RWPE2 (cell line): ENCODE measurements around the gene MSI2.

ENCODE experiments used
- ATAC-seq: fragments of 200-7000 bp; cut with Tn5 transposase; 3 replicates; pipeline ENCODE4 v1.9.1; 2021; ENCODE audit warnings: low read depth
- DNase-seq: peaks from one replicate; pipeline ENCODE4 v3.0.0-alpha.2; 2020; ENCODE audit warnings: low spot score
- H3K27ac ChIP-seq: fragments of 450-650 bp; 2 replicates; pipeline ENCODE4 v1.5.1; 2017; ENCODE audit warnings: mild to moderate bottlenecking; ENCODE audit not compliant: poor library complexity, severe bottlenecking
- H3K27me3 ChIP-seq: fragments of 250-450 bp; sonication (Bioruptor Pico); 2 replicates; pipeline ENCODE4 v1.5.1; 2021; ENCODE audit warnings: mild to moderate bottlenecking, moderate library complexity; ENCODE audit not compliant: insufficient read depth, poor library complexity, severe bottlenecking
- H3K36me3 ChIP-seq: fragments of 250-450 bp; sonication (Bioruptor Pico); 2 replicates; pipeline ENCODE4 v1.5.1; 2020; ENCODE audit warnings: low read depth, mild to moderate bottlenecking, moderate library complexity
- H3K4me1 ChIP-seq: fragments of 250-450 bp; sonication (Bioruptor Pico); 2 replicates; pipeline ENCODE4 v1.5.1; 2021; ENCODE audit warnings: mild to moderate bottlenecking, moderate library complexity; ENCODE audit not compliant: insufficient read depth, poor library complexity, severe bottlenecking
- H3K4me3 ChIP-seq: fragments of 250-450 bp; sonication (Bioruptor Pico); 2 replicates; pipeline ENCODE4 v1.5.1; 2021; ENCODE audit warnings: mild to moderate bottlenecking, moderate library complexity; ENCODE audit not compliant: severe bottlenecking
- H3K9me3 ChIP-seq: fragments of 250-450 bp; sonication (Bioruptor Pico); 2 replicates; pipeline ENCODE4 v1.5.1; 2021; ENCODE audit warnings: mild to moderate bottlenecking, moderate library complexity; ENCODE audit not compliant: severe bottlenecking
- TF ChIP-seq, protein P1 (sequence below): fragments of 450-650 bp; IDR thresholded peaks from one replicate; pipeline ENCODE4 v1.5.1; 2017; ENCODE audit warnings: mild to moderate bottlenecking, moderate library complexity; ENCODE audit not compliant: poor library complexity, severe bottlenecking

The MSI2 gene

DNA sequence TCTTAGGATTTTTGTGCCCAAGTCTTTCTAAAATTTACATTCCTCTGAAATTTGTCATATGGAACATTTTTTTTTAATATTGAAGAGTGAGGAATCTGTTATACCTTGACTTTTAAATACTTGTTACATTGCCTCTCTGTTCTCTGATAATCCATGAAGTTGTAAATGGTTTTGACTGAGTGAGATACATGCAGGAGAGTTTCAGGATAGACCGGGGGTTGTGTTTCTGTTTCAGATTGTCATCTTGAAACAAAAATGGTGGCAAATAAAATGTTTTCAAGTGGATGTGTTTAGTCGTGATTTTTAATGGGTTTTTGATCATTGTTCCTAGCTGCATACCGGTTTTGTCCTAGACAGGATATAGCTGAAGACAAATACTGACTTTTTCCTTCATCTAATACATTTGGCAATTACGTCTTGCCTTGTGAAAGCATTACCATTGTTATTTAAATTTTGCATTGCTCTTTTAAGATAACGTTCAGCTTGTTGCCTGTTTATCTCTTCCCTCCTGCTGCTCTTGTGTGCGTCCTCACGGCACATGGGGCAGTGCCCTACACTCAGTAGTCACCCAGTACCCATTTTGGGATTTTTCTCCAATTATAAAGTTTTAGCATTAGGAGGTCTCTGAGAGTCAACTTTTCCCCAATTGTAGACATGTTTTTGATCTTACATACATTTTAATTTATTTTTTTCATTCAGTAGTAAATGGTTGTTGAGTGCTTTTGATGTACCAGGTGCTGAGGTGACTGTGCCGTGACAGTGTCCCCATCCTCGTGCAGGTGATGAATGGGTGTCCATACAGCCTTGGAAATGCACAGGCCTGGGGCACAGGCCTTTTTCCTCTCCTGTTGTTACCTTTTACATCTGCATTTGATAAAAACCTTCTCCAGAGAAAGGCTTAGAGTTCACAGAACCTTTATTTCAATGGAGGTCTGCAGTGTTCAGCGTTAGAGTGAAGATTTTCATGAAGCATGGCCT lies 169.9 kb downstream of the MSI2 start:
- DNase-seq (no peak), ATAC-seq (no peak)
- Histone ChIP-seq H3K27ac (peak overlapping the region; percentile 14), H3K4me1 (peaks cover 26% of the 10 kb centered on the region), H3K4me3 (no peak overlapping the region), H3K9me3 (no peaks in the 10 kb centered on the region), H3K27me3 (no peaks in the 10 kb centered on the region), H3K36me3 (no peaks in the 10 kb centered on the region)
- TF ChIP-seq, protein P1, sequence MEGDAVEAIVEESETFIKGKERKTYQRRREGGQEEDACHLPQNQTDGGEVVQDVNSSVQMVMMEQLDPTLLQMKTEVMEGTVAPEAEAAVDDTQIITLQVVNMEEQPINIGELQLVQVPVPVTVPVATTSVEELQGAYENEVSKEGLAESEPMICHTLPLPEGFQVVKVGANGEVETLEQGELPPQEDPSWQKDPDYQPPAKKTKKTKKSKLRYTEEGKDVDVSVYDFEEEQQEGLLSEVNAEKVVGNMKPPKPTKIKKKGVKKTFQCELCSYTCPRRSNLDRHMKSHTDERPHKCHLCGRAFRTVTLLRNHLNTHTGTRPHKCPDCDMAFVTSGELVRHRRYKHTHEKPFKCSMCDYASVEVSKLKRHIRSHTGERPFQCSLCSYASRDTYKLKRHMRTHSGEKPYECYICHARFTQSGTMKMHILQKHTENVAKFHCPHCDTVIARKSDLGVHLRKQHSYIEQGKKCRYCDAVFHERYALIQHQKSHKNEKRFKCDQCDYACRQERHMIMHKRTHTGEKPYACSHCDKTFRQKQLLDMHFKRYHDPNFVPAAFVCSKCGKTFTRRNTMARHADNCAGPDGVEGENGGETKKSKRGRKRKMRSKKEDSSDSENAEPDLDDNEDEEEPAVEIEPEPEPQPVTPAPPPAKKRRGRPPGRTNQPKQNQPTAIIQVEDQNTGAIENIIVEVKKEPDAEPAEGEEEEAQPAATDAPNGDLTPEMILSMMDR = no peak

DNA sequence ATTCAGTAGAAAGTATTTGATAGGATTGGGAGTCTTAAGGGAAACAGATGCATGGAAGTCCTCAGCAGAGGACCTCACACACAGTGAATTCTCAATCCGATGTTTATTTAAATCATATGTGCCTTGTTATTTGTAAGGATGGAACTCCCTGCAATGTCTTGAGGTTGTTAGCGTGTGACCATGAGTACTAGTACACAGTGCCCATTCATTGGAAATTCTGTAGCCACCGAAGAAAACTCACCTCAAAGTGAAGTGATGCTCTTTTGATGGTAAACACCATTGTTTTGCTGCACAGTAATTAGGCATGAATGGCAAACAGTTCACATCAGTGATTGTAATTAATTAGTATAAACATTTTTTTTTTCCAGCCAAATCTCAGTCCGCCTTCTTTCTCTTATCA lies 173.6 kb downstream of the MSI2 start:
- Histone ChIP-seq H3K9me3 (no peaks in the 10 kb centered on the region), H3K4me1 (peaks cover 10% of the 10 kb centered on the region), H3K4me3 (no peak overlapping the region), H3K27ac (no peak overlapping the region), H3K27me3 (no peaks in the 10 kb centered on the region), H3K36me3 (no peaks in the 10 kb centered on the region)
- DNase-seq (no peak), ATAC-seq (no peak)
- TF ChIP-seq, protein P1 = no peak

DNA sequence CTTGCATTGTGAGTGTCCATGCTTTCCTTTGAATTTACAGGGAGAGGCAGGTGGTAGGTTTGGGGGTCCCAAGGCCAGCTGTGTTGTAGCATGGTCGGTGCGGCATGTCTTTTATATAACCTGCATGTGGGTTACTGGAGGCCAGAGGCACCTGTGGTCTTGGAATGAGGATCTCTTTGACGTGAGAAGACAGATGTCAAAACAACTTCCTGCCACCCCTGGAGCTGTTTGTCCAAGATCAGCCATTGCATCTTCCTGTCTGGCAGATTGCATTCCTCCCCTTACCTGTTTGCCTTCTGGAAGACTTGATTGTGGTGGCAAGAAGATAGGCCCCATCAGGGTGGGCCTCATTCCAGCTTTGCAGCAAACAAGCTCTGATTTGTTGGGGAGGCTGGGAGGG lies 175.1 kb downstream of the MSI2 start:
- TF ChIP-seq, protein P1 = no peak
- Histone ChIP-seq H3K4me3 (no peak overlapping the region), H3K9me3 (no peaks in the 10 kb centered on the region), H3K27ac (no peak overlapping the region), H3K4me1 (no peaks in the 10 kb centered on the region), H3K36me3 (no peaks in the 10 kb centered on the region), H3K27me3 (no peaks in the 10 kb centered on the region)
- ATAC-seq = no peak
- DNase-seq = no peak

DNA sequence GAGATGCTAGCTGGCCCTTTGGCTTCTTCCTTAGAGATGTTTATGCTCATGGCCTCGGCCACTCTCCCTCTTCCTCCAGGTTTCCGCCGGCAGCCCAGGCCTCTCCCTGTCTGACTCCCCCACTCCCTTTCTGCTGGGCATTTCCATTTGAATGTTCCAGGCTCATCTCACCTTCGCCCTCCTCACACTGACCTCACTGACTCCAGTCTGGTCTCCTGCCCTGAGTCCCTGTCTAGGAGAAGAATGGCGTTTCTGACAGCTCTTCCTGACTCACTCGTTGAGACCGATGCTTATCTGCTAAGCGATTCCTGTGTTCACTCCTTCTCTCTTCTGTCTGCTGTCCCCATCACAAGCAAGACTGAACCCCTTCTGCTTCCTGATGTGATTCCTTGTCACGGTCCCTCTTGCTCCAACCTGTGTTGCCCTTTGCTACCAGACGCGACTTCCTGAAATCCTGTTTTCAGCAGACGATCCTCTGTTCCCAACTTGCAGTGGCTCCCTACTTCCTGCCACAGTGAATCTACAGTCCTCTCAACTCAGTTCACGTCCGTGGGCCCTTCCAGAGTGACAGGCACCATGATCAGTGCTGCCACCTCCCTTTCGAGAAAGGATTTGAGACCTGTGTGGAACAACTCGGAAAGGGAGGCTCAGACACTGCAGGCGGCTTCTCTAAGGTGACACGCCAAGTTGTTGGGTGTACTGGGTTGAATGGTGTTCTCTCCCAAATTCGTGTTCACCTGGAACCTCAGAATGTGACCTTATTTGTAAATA lies 176.4 kb downstream of the MSI2 start:
- DNase-seq = no peak
- H3K4me1 ChIP-seq = no peaks in the 10 kb centered on the region
- H3K36me3 ChIP-seq = no peaks in the 10 kb centered on the region
- H3K9me3 ChIP-seq = no peaks in the 10 kb centered on the region
- H3K27ac ChIP-seq = no peak overlapping the region
- TF ChIP-seq, protein P1 = no peak
- H3K27me3 ChIP-seq = no peaks in the 10 kb centered on the region
- no peak overlapping the region for H3K4me3 ChIP-seq
- ATAC-seq = no peak
